Activated T-cell treated with anti-CD3 and anti-CD28 coated beads, Interleukin-2, amount 50 U/mL, for 48 hours (primary cell): ENCODE data around the gene GREB1.
A peak's percentile ranks its signal among the peaks of the same experiment; 100 is the strongest.

Experiments used
- DNase-seq, 2 experiments: peaks; one replicate each; pipeline ENCODE4 v3.0.0-alpha.2; 2020

Gene GREB1

GRCh38 chr2:11688222-11689069 is 154.6 kb downstream of the GREB1 start:
- DNase-seq: peak; percentile 92

- no peak for DNase-seq
These were observed 157.3 kb downstream of the GREB1 start for GRCh38 chr2:11691076-11691660.
